Stimulated activated CD8-positive, alpha-beta memory T cell treated with anti-CD3 and anti-CD28 coated beads, Interleukin-15, amount 100 ng/mL, for 24 hours (primary cell): Measurements from ENCODE around the gene C2orf76.
"Not testable (repeated sequence)": the region's sequence is repeated elsewhere in the genome, so short reads cannot be mapped to it uniquely, and the experiment has no call there.

Experiments used
- DNase-seq: peaks from one replicate; pipeline ENCODE4 v3.0.0-alpha.2; 2020; ENCODE audit warnings: low read depth

Gene C2orf76

DNA sequence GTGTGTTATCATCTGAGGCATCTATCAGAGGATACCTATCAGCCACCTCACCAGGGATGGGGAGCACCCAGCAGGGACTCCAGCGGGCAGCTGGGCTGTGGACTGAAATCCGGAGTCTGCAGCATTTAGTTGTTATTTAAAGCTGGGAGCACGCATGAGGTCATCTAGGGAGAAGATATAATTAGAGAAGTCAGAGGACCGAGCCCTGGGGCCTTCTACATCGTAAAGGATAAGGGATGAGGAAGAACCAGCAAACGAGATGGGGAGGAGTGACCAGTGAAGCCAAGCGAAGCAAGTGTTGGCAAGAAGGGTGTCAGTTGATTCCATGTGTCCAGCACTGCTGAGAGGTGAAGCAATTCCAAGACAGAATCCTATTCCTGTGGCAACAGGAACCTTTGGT, 72.7 kb downstream of the C2orf76 start:
- DNase-seq = no peak

DNA sequence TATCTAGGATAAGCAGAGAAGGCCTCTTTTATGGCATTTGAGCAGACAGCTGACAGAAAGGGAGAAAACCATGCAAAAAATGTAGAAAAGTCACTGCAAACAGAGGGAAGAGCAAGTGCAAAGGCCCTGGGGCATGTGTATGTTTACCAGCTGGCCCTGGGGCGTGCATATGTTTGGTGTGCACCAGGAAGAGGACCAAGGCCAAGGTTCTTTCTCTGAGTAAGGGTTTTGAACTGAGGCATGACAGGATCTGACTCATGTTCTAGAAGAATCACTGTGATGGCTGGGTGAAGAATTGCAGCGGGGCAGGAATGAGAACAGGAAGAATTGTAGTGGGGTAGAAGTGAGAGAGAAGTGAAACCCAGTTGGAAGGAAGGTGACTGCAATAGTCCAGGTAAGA, 73.4 kb downstream of the C2orf76 start:
- DNase-seq = no peak

DNA sequence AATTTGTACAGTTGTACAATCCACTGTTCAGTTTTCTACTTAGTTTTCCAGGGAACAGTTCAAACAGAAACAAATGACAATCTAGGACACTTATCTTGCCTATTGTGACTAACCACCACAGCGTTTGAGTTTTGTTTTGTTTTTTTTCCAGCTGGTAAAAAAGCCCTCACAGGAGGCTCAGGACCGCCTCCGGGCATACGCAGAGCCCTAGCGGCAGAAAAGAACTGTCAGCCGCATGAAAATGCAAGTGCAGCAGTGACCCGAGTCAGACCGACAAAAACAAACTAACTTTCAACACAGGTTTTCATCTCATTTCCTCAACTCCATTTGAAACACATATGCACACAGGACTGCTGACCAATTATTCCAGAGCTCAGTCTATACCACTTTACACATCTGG, 74.4 kb downstream of the C2orf76 start:
- DNase-seq = no peak

DNA sequence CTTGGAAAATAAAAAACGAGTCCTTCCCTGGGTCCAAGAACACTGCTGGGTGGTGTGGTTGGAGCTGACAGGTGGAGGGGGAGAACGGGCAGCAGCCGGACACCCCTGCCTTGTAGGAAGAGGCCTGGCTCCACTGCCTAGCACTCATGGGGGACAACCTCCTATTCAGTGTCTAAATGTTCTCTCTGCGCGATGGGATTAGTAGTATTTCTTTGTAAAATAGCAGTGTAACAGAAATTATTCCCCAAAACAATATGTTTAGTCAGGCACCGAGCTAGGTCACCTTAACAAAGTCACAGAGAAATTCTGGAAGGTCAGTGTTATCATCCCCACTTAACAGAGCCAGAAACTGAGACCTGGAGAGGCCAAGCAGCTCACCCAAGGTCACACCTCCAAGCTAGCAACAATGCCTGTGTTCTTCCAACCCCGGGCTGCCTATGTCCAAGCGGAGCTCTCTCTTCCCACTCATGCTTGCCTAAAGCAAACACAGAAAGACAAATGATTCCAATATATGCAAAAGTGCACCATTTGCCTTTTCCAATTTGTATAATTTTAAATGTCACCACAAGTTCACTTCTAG, 75.0 kb downstream of the C2orf76 start:
- DNase-seq = no peak

DNA sequence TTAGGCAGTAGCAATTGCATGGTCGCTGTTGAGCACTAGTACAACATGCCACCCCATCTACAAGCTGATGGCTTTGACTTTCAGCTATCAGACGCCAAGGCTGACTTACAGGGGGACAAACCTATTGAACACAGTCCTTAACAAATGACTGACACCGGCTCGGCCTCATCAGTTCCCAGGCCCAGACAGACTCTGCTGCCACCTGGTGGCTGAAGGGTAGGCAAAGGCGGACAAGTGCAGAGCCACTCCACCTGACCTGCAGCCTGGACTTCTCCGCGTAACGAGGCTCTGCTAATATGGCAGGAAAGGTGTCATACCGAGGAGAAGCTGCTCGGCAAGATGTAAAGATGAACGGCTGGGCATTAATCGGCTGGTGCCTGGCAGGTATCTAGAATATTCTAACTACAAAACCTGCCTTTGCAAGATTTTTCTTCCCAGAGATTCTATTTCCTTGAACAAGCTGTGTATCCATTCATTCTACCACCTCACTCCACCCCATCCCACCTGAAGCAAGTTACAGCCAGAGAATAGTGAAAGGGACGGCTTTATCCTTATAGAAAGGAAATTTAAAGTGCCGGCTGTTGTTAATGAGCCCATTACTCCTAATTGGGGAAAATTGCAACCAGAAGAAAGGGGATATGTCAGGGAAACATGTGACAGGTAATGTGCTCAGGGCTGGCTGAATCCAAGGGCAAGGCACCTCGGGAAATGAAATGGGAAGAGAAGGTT, 75.6 kb downstream of the C2orf76 start:
- peak; percentile 26 for DNase-seq

DNA sequence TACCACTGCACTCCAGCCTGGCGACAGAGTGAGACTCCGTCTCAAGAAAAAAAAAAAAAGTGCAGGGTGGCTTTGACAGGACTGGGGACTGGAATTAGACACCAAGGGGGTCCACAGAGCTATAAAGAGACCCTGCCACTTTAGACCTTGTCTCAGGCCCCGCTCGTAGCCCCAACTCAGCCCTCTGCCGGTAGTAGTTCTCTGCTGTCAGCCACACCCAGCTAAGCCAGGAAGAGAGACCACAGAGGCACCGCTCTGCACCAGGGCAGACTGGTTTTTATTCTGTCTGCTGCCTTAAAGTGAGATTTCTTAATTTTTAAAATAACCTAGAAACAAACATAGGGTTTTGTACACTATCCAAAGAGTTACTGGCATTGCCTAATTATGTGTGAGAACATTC, 77.0 kb downstream of the C2orf76 start:
- no peak for DNase-seq

DNA sequence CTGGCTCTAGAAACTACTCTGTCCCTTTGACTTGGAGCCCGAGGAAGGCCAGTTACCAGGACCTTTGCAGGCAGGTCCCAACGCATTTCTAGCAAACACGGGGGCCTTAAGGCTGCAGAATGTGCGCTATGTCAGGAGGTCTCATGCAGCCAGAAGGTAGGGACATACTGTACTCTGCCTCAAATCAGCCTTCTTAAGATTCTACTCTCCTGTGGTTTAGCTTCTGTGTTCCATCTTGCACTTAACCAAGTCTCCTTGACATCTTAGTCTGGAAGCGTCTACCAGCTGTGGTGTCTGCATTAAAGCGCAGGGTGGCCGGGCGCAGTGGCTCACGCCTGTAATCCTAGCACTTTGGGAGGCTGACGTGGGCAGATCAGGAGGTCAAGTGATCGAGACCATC, 77.5 kb downstream of the C2orf76 start:
- no peak for DNase-seq

DNA sequence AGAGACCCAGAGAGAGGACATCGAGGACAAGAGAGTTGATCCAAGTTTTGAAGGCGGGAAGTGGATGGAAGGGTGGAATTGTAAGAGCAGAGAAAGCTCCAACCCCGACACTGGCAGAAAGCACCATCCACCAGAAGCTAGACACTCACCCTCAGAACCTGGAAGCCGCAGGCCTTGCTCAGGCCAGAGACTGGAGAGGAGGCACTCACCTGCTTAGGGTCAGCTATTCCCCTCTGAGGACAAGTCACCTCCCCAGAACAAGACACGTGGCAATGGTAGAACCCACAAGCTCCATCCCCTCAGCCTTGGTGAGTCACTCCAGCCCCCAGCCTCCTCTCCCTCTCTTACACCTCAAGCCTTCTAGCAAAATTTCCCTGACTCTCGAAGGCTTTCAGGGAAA, 78.1 kb downstream of the C2orf76 start:
- no peak for DNase-seq

DNA sequence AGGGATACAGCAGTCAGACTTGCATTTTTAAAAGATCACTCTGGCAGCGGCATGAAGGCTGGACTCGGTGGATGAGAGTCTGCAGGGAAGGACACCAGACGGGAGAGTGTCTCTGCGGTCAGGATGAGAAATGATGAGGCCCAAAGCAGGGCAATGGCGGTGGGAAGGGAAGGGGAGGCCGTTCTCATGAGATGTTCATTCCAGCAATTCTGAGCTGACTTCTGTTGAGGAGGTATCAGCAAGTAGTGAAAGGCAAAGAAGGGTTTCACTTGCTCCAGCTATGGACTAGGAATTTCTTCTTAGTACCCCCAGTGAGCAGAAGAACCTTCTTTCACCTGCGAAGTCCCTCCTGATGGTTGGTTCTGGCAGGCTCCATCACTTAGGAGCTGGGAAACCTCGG, 80.0 kb downstream of the C2orf76 start:
- DNase-seq = no peak

DNA sequence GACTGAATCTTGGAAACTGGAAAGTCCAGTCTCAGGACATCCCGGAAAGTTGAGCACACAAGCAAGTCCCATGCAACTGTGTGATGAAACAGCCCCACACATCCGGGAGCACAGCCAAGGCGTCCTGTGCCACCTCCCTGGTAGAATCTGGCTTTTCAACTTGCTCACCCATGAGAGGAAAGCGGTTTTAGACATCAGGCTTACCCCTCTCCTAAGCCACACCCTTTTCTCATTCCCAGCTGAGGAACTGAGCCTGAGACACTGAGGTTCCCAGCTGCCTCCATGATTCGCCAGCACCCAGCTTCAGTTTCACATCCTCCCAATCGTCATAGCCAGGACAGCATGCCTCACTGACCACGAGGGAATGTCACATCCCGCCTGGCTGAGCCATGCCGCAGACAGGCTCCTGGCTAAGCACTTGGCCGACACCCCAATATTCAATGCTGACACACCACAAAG, 82.7 kb downstream of the C2orf76 start:
- DNase-seq = no peak

DNA sequence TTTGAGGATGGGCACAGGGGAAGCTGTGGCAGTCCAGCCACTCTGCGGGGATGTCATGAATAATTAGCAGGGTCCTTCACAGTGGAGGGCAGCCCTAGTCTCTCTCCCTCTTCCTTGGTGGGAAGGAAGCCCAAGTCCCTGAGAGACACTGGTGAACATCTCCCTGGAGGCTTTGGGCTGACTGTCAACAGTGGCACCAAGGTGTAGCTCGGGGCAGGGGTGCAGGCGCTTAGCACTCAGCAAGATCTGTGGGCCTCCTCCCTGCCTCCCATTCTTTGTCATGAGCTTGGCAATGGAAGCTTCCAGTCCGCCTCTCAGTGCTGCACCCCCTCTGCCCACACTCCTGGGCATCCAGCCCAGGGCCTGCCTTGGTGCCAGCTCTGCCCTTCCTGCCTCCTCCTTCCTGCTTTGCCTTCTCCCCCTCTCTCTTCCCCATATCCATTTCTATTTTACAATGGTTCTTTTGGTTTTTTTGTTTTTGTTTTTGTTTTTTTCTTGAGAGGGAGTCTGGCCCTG, 83.6 kb downstream of the C2orf76 start:
- DNase-seq = no peak

DNA sequence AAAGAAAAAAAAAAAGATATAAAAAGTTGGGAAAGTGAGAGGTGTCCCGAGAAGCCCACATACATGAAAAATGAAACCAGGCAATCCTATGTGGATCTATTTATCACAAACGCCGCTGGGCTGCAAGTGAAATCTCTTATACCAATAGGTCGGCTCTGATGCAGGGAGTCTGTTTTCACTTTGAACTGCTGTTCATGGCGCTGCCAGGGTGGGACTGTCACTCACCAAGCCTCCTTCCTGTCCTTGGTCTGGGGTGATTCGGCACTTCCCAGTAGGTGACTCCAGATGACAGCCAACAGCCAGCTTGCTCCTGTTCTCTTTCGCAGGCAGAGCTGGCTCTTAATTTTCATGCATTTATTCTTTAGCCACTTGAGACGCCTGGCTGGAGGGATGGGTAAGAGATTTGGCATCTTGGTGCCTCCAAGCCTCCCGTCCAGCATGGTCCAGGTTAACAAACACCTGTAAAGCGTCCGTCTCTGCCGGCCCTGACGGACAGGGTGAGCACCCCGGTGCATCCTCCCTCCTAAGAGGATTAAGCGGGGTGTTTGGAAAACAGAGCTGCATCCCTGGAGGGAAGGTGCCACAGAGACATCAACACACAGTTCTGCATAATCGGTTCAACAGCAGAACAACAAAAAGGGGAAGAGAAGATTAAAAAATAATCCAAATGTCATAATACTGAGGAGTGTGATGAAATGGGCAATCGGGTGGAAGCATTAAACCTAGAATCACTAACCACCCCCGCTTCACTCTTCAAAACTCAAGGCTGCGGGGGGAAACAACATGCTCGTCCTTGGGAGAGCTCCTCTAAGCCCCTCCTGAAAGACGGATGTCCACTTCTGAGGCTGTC, 84.3 kb downstream of the C2orf76 start:
- DNase-seq = no peak

DNA sequence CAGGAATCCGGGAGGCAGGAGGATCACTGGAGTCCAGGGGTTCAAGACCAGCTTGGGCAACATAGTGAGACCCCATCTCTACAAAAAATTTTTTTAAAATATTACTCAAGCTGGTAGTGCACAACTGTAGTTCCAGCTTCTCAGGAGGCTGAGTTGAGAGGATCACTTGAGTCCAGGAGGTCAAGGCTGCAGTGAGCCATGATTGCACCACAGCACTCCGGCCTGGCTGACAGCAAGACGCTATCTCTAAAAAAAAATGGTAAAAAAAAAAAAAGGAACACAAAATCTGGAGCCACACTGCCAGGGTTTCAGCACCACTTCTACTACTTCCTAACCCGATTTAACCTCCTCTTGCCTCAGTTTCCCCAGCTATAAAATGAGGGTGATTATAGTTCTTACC, 86.0 kb downstream of the C2orf76 start:
- DNase-seq = no peak

DNA sequence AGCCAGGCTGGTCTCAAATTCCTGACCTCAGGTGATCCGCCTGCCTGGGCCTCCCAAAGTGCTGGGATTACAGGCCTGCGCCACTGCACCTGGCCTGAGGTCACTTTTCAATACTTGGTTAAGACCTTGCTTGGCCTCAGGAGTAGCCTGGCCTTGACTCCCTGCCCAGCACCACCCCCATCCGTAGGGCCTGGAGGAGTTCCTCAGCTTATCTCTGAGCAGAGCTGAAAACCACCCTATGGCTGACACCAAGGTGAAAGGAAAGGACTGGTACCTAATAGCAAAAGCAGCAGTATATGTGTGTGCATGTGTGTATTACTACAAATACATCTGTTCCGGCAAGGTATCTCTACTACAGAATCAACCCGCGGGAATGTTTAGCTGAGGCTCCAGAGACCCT, 87.0 kb downstream of the C2orf76 start:
- no peak for DNase-seq

DNA sequence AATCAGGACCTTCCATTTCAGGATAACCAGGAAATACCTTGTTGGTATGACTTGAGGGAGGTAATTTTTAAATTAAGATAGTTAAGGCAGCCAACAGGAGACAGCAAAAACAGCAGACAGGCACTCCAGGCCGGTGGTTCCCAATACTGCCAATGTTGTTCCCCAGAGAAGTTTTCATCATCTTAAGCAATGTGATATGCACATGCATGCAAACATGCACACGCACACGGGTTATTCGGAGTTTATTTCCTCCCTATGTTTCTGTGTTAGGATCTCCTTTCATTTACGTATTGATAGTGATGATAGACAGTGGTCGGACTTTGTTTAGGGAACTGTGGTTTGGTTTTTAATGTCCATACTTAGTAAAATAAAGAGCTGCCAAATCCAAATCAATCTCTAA, 87.7 kb downstream of the C2orf76 start:
- no peak for DNase-seq

DNA sequence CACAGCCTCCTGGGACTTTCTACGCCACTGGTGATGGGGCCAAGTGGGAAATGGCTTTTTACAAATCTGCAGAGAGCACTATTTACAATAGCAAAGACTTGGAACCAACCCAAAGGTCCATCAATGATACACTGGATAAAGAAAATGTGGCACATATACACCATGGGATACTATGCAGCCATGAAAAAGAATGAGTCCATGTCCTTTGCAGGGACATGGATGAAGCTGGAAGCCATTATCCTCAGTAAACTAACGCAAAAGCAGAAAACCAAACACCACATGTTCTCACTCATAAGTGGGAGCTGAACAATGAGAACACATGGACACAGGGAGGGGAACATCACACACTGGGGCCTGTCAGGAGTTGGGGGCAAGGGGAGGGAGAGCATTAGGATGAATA, 88.2 kb downstream of the C2orf76 start:
- DNase-seq = not testable (repeated sequence)

DNA sequence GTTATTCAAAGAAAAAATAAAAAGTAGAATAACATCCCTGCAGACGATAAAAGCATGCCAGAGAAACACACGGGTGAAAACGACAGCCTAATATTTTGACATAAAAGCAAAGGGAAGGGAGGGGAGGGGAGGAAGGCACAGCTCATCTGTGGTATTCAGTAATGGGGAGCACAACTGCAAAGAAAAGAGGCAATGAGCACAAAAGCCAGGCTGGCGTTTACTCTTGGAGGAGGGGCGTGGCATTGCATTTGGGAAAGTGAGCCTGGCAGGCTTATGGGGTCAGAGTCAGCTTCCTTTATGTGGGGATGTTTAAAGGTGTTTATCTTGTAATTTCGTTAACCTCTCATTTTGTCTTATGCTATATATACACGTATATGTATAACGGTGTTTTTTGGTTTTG, 89.8 kb downstream of the C2orf76 start:
- no peak for DNase-seq

DNA sequence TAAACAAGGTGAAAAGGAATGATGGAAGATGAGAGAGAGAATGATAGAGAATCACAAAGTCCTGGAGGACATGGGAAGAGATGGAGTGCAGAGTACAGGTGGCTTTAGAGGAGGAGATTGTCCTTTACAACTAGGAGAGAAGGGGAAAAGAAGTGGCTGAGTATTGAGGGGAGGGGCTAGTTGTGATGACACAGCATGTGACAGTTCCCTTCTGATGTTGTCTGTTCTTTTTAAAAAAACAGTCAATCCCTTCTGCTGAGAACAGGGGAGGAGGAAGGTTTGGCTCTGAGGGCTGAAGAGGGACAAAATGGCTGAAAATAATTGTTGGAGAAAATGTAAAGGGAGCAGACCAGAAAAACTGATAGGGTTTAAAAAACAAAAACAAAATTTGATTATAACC, 99.0 kb downstream of the C2orf76 start:
- no peak for DNase-seq

DNA sequence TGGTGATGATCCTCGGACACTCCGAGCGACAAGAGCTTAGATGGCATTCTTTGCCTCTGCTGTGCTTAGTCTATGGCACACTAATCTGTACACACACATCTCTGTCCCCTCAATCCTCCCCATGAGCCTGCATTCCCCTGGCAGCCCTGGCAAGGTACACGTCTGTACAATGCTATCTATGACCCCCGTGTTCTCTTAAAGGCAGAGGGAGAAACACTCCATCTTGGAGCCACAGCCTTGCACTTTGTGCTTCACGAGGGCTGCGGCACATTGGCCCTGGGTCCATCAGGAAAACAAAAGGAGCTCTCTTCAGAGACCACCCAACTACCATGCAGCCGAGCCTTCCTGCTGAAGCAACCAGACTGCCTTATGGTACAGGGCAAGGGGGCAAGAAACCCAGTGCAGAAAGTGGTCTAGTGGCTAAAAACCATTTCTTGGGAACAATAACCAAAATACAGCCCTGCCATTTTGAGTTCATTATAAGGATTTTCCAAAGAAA, 100.5 kb downstream of the C2orf76 start:
- no peak for DNase-seq

DNA sequence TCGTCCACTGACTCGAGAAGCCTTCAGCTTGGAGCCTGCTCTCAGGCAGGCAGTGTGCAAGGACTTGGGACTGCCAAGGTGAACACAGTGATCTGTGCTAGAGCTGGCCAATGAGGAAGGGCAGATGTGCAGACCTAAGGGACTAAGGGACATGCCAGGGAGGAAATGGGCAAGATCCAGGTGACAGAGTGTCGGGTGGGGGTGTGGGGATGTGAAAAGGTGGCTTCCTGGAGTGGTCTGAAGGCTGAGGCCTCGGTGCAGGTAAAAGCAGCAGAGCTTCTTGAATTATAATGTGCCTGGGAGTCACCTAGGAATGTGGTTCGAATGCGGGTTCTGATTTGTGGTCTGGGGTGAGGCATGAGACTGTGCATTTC, 101.0 kb downstream of the C2orf76 start:
- no peak for DNase-seq

DNA sequence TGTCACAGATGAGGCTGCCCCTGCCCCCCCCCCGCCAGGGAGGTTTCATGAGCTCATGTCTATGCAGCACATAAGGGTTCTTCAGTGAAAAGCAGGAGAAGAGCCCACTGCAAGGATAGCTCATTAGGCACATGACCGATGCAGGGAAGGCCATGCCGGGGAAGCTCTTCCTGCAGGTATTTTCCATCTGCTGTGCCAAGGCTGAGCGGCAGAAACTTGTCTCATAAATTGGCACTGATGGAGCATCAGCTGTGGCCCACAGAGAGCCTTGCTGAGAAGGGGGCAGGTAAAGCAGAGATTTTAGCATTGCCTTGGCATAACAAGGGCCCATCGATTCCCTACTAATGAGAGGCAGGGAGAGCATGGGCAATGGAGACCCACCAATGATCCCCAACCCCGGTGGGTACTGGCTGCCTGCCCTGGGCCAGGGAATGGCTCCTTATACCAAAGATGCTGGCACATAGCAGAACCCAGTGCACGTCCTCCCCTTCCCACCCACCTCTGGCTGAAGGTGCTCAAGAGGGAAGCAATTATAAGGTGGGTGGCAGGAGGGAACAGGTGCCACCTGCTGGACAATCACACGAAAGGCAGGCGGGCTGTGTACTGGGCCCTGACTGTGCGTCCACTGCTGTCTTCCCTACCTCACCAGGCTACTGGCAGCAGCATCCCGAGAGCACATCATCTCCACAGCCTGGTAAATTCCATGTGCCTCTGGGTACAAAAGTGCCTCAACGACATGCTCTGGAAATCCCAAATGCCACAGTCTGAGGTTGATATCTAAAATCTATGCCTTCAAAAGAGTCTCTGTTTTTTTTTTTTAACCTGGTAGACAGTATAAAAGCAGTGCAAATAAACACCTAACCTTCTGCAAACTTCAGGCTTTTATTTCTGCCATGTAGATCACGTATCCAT, 101.6 kb downstream of the C2orf76 start:
- no peak for DNase-seq

DNA sequence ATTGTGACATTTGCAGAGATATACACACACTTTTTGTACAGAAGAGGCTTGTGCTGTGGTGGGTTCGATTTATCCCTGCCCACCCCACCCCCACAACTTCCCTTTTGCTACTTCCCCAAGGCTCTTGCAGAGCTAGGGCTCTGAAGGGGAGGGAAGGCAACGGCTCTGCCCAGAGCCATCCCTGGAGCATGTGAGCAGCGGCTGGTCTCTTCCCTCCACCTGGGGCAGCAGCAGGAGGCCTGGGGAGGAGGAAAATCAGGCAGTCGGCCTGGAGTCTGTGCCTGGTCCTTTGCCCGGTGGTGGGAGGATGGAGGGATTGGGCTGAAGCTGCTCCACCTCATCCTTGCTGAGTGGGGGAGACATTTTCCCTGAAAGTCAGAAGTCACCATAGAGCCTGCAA, 103.0 kb downstream of the C2orf76 start:
- no peak for DNase-seq
